Activated CD8-positive, alpha-beta memory T cell treated with anti-CD3 and anti-CD28 coated beads, Interleukin-2, amount 50 U/mL, for 24 hours (primary cell): ENCODE results near the gene PLB1.

Experiments
- DNase-seq: peaks from one replicate; pipeline ENCODE4 v3.0.0-alpha.2; 2020; ENCODE audit errors: extremely low read depth

PLB1 gene, protein sequence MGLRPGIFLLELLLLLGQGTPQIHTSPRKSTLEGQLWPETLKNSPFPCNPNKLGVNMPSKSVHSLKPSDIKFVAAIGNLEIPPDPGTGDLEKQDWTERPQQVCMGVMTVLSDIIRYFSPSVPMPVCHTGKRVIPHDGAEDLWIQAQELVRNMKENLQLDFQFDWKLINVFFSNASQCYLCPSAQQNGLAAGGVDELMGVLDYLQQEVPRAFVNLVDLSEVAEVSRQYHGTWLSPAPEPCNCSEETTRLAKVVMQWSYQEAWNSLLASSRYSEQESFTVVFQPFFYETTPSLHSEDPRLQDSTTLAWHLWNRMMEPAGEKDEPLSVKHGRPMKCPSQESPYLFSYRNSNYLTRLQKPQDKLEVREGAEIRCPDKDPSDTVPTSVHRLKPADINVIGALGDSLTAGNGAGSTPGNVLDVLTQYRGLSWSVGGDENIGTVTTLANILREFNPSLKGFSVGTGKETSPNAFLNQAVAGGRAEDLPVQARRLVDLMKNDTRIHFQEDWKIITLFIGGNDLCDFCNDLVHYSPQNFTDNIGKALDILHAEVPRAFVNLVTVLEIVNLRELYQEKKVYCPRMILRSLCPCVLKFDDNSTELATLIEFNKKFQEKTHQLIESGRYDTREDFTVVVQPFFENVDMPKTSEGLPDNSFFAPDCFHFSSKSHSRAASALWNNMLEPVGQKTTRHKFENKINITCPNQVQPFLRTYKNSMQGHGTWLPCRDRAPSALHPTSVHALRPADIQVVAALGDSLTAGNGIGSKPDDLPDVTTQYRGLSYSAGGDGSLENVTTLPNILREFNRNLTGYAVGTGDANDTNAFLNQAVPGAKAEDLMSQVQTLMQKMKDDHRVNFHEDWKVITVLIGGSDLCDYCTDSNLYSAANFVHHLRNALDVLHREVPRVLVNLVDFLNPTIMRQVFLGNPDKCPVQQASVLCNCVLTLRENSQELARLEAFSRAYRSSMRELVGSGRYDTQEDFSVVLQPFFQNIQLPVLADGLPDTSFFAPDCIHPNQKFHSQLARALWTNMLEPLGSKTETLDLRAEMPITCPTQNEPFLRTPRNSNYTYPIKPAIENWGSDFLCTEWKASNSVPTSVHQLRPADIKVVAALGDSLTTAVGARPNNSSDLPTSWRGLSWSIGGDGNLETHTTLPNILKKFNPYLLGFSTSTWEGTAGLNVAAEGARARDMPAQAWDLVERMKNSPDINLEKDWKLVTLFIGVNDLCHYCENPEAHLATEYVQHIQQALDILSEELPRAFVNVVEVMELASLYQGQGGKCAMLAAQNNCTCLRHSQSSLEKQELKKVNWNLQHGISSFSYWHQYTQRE (N-terminal part only)

GRCh38 chr2:28495551-28496250 lies at the start of gene PLB1:
Gene PLB1, plus strand, starts transcription at chr2:28496060. Its CDS starts 55 bp downstream, at chr2:28496115.
- no peak for DNase-seq

DNA sequence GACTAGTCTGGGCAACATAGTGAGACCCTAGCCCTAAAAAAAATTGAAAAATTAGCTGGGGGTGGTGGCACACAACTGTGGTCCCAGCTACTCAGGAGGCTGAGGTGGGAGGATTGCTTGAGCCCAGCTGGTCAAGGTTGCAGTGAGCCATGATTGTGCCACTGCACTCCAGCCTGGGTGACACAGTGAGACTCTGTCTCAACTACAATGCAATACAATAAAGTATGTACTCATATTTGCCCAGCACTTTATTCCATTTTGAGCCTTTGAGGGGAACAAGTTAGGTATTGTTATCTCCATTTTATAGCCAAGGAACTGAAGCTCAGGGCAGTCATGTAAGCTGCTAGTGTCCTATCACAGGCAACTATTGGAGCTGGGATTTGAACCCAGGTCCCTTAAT lies 49.3 kb upstream of the PLB1 start:
- DNase-seq = no peak

DNA sequence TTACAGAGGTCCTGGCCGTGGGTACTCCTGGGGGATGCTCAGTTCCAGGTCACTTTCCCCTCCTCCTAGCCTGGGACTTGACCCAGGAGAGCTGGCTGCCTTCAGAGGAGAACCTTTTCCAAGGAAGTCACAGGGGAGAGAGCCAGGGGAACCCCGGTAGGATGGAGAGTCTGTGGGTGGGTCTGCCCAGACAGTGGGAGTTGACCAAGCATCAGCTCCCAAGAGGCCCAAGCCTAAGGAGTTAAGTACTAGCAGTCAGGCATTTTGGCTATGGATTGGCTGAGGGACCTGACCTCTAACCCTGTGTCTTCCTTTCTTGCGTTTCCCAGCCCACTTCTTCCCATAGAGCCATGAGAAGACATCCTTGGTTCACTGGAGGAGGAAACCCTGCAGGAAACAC lies 48.8 kb upstream of the PLB1 start:
- DNase-seq = no peak

- DNase-seq = no peak
Measured at GRCh38 chr2:28447943-28448792, 47.7 kb upstream of the PLB1 start.

DNA sequence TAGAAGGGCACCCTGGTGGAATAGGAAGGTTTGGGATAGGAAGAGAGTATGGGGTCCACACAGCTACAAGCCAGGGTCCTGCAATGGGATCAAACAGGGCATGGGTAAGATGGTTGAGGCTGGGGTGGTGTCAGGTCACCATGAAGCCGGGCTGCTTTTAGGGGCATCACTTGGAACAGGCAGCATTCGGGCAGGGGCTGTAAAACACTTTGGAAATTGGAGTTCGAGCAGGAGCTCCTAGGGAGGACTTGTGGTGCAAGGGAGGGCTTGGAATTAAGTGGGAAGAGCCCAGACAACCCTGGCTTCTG lies 47.1 kb upstream of the PLB1 start:
- no peak for DNase-seq

- DNase-seq = no peak
Measured at GRCh38 chr2:28449126-28449487, 46.8 kb upstream of the PLB1 start.

DNA sequence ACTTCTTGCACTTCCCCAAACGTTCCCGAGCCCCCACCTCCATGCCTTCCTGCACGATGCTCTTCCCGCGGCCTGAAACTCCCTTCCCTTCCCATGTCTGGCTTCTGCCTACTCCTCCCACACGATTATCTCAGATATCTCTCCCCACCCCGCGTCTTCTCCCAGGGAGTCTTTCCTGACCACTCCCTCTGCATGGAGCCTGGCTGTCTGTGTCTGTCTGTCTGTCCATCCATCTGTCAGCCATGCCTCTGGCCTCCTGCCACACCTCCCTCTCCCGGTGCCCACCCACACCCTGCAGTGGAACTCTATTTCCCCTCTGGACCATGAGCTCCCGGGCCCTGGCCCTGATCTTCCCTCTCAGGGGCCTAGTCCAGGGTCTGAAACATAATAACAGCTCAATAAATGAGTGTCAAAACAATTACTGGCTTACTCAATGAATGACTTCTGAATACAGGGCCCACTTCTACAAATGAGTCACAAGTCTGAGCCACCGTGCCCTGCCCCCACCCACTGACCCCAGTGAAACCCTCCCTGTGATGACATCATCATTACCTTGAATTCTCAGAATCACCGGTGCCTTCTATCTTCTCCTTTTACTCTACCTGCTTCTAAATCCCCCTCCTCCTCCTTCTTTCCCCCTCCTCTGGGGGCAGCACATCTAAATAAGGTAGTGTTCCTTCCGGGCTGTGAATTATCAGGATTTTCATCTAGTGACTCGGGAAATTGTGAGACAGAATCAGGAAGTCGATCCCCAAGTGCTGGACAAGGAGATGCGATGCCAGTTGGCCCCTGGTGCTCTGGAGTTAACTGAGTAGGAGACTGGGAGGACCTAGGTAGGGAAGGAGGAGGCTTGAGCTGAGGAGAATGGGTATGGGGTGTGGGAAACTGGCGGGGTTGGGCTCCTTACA lies 46.1 kb upstream of the PLB1 start:
- DNase-seq = peak; percentile 68

DNA sequence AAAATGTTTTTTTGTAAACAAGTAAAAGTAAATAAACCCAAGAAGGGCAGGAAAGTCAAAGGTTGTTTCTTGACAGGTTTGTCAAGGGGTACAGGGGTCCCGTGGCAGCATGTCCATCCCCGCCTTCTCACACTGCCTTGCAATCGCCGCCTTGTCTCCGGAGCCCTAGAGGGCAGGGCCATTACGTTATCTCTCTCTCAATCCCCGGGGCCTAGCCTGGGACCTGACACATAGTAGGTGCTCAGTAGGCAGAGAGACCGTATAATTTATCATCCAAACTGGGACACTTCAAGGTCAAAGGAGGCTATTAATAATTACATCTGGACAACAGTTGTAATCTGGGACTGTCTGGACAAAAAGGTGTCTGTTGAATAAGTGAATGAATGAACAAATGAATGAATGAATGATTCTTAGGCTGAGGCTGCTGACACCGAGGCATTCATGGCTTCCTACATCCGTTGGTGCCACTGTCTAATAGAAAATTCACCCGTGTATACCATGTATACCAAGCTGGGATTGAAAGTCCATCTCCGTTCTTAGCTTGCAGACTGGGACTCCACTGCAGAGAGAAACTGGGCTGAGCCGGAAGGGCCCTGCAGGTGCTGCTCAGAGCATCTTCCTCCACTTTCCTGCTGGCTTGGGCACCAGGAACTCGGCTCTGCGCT lies 44.8 kb upstream of the PLB1 start:
- DNase-seq = no peak

- DNase-seq = no peak
Measured at GRCh38 chr2:28451793-28452533, 43.9 kb upstream of the PLB1 start.

DNA sequence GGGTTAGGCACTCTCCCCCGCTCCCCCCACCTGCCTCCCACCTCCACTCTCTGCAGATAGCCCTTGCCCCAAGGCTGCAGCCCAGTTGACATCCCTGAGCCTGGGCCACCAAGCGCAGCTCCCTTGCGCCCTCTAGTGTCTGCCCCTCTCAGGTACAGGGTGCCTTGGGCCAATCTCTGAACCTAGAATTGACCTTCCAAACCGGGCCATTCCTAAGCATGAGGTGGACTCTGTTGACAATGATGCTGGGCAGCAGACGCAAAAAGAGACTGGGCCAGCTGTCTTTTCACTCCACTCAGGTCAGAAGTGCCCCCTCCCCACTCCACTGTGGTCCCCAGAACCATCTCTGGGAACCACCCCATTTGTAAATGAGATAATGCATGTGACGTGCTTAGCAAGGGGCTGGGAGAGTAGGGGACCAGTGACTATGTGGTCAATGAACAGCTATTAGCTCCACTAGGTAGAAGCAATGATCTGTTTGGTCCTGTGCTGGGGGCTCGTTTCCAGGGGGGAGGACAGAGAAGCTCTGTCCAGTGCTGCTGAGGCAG lies 43.3 kb upstream of the PLB1 start:
- peak; percentile 47 for DNase-seq

DNA sequence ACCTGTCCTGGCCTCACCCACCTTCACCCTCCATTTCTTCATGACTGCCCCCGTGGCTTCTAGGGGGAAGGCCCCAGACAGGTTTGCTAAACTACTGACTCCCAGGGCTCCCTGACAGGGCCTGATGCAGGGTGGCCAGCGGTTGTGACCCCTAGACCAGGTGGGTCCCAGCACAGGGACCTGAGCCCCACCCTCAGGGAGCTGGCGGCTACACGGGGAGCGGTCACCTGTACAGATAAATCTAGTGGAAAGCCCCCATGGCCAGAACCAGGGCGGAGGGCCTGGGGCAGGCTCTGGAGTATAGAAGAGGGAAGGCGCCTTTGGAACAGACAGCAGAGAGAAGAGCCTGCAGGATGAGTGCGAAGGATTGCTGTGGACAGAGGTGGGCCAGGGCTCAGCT lies 42.5 kb upstream of the PLB1 start:
- no peak for DNase-seq

DNA sequence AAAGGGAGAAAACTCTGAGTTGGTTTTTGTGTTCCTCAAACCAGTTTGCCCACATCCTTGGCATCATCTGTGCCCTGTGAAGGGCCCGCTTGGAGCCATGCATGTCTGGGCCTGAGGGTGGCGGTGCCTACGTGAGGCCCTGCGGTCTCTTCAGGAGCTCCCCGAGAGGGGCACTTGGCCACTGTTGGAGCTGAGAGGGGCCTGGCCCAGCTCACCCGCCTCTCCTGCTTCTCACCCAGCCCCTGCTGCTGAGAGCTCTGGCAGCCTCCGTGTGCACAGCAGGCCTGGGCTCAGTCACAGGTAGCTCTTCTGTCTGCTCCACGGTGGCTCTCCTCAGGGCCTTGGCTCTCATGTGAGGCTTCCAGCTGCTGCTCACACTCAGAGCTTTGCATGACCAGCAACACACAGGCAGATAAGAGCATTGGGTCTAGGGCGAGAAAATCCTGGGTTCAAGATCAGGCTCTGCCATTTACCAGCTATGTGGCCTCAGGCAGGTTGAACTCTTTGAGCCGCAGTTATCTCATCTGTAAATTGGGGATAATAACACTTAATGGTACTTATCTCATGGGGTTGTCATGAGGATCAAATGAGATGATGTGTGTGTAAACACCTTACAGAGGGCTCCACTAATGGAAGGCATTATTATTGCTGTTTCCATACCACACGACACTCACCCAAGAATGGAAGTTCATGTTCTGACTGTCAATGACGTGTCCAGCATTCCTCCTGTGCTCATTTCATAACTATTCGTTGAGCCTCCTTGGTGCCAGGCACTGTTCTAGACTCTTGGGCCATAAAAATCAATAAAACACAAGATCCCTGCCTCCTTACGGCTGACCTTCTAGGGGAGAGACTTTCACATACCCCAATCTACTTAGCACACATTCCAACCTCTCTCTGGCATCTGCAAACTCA lies 41.6 kb upstream of the PLB1 start:
- no peak for DNase-seq

- DNase-seq = no peak
Measured at GRCh38 chr2:28457237-28457636, 38.6 kb upstream of the PLB1 start.

GRCh38 chr2:28461056-28461455 lies 34.8 kb upstream of the PLB1 start:
- no peak for DNase-seq

- DNase-seq = no peak
Measured at GRCh38 chr2:28462122-28462521, 33.7 kb upstream of the PLB1 start.

DNA sequence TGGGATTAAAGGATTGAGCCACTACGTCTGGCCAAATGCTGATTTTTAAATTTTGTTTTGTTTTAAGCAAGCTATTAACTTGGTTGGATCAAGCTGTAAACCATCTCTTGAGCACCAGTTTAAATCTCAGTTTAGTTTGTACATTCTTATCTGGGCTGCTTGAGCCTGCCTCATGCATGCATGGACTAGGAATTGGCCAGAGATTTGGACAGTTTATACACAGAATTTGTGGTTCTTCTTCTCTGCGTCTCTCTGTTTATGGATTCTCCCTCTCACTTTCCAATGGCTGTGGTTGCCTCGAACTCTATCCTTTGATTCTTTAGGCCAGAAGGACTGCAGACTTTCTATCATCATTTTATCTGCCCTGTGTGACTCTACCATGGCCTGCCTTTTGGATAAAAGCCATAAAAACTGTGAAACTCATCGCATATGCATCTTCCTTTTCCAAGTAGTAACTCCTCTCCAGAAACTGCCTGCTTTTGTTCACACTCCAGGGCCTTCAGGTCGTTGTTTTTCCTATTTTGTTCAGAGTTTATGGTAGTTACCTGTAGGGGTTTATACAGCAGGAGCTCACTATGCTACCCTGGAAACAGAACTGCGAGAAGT lies 32.5 kb upstream of the PLB1 start:
- DNase-seq = no peak

GRCh38 chr2:28463893-28464292 lies 32.0 kb upstream of the PLB1 start:
- no peak for DNase-seq
